Activated CD4-positive, alpha-beta T cell treated with anti-CD3 and anti-CD28 coated beads, Interleukin-2, amount 10 ng/mL, durations not matched to agents 7 days and 5 days (primary cell): ENCODE results near the gene ARHGAP26. TPM values are rescaled to one million over a fixed set of nuclear protein-coding genes. Genes with fewer than 3 reads are reported as not detected.
A peak's percentile ranks its signal among the peaks of the same experiment; 100 is the strongest.

Experiments used
- CTCF ChIA-PET: fragments of 350-600 bp; sonication (Branson Sonifier 250); formaldehyde crosslinking; loops from one replicate; lab custom pipeline; 2021; ENCODE audit warnings: antibody characterized with exemption; lab: Charles Lee
- POLR2A ChIA-PET: fragments of 350-600 bp; sonication (Branson Sonifier 250); formaldehyde crosslinking; loops from one replicate; lab custom pipeline; 2021; ENCODE audit warnings: antibody characterized with exemption; lab: Charles Lee
- DNase-seq: peaks from one replicate; pipeline ENCODE4 v3.0.0-alpha.2; 2020
- H3K27ac Mint-ChIP-seq: one replicate; pipeline ENCODE4 v1.8.0; 2021; ENCODE audit warnings: mild to moderate bottlenecking, moderate library complexity, mixed read lengths
- H3K27me3 Mint-ChIP-seq: one replicate; pipeline ENCODE4 v1.8.0; 2021; ENCODE audit warnings: mixed read lengths
- H3K36me3 Mint-ChIP-seq: one replicate; pipeline ENCODE4 v1.8.0; 2021; ENCODE audit warnings: low read depth, mixed read lengths
- H3K4me1 Mint-ChIP-seq: one replicate; pipeline ENCODE4 v1.8.0; 2021; ENCODE audit warnings: mixed read lengths
- H3K4me3 Mint-ChIP-seq: one replicate; pipeline ENCODE4 v1.8.0; 2021; ENCODE audit warnings: mild to moderate bottlenecking, moderate library complexity, mixed read lengths
- H3K9me3 Mint-ChIP-seq: one replicate; pipeline ENCODE4 v1.8.0; 2021; ENCODE audit warnings: mixed read lengths
- total RNA-seq, 2 experiments: library from RNA; stranded (reverse); gene quantifications; one replicate each; pipeline ENCODE4 v1.2.3, GENCODE V29; 2021

ARHGAP26 gene
- total RNA-seq, 2 experiments from 2014 or later, result 21.0 to 21.5 TPM

DNA sequence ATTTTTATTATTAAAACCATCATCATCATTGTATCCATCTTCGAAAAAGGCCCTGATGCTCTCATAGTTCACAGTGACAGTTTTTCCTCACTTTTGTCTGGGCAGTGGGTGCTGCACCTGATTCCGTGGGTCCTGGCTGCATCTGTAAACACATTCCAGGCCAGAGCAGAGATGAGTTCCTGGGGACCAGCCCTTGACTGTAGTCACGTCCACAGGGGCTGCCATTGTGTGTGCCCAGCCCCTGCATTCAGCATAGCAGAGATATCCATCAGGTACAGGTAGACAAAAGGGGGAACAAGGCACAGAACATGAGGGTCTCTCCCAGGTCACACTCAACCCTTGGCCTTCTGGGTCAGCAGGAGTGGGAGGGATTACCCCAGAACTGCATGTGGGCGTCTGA lies 444.3 kb downstream of the ARHGAP26 start:
- H3K4me1 Mint-ChIP-seq, result peaks cover 21% of the 10 kb centered on the region

GRCh38 chr5:143214890-143215289 lies 444.7 kb downstream of the ARHGAP26 start:
- Mint-ChIP-seq H3K27ac (no peak overlapping the region), H3K4me1 (peaks cover 21% of the 10 kb centered on the region), H3K27me3 (no peaks in the 10 kb centered on the region), H3K4me3 (no peak overlapping the region), H3K36me3 (peaks cover 6% of the 10 kb centered on the region), H3K9me3 (no peaks in the 10 kb centered on the region)
- POLR2A ChIA-PET, result no interaction called here
- no peak for DNase-seq
- CTCF ChIA-PET, result interaction anchor here (1.0 kb wide), 1 partner anchor 32 kb away, joined by 5 read pairs; no protein-coding TSS in a partner anchor

More for the DNA sequence above, 444.3 kb downstream of the ARHGAP26 start:
- POLR2A ChIA-PET, result no interaction called here
- no peak for DNase-seq
- peaks cover 7% of the 10 kb centered on the region for H3K36me3 Mint-ChIP-seq
- H3K27ac Mint-ChIP-seq, result no peak overlapping the region
- CTCF ChIA-PET, result interaction anchor here (1.0 kb wide), 1 partner anchor 32 kb away, joined by 5 read pairs; no protein-coding TSS in a partner anchor
- no peak overlapping the region for H3K4me3 Mint-ChIP-seq
- no peaks in the 10 kb centered on the region for H3K27me3 Mint-ChIP-seq
- H3K9me3 Mint-ChIP-seq, result no peaks in the 10 kb centered on the region

DNA sequence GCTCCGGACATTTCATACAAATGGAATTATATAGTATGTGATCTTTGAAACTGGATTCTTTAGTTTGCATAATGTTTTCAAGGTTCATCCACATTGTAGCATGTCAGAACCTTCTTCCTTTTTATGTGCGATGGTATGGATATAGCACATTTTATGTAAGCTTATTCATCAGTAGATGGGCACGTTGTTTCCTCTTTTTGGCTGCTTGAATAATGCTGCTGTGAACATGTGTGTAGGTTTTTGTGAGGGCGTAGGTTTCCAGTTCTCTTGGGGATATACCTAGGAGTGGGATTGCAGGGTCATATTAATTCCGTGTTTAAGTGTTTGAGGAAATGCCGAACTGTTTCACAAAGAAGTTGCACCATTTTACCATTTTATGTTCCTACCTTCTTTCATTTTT lies 445.5 kb downstream of the ARHGAP26 start:
- CTCF ChIA-PET, result interaction anchor here (0.6 kb wide), 1 partner anchor 112 kb away, joined by 3 read pairs; no protein-coding TSS in a partner anchor

GRCh38 chr5:143216211-143216610 lies 446.0 kb downstream of the ARHGAP26 start:
- H3K4me3 Mint-ChIP-seq, result no peak overlapping the region
- CTCF ChIA-PET, result interaction anchor here (0.6 kb wide), 1 partner anchor 112 kb away, joined by 3 read pairs; no protein-coding TSS in a partner anchor
- POLR2A ChIA-PET, result no interaction called here
- no peak for DNase-seq
- no peaks in the 10 kb centered on the region for H3K9me3 Mint-ChIP-seq
- no peaks in the 10 kb centered on the region for H3K27me3 Mint-ChIP-seq
- peaks cover 31% of the 10 kb centered on the region for H3K4me1 Mint-ChIP-seq
- no peak overlapping the region for H3K27ac Mint-ChIP-seq
- peaks cover 3% of the 10 kb centered on the region for H3K36me3 Mint-ChIP-seq

More for the DNA sequence above, 445.5 kb downstream of the ARHGAP26 start:
- POLR2A ChIA-PET, result no interaction called here
- Mint-ChIP-seq H3K9me3 (no peaks in the 10 kb centered on the region), H3K4me3 (no peak overlapping the region), H3K27ac (no peak overlapping the region), H3K27me3 (no peaks in the 10 kb centered on the region), H3K36me3 (peaks cover 3% of the 10 kb centered on the region), H3K4me1 (peaks cover 26% of the 10 kb centered on the region)
- DNase-seq, result no peak

DNA sequence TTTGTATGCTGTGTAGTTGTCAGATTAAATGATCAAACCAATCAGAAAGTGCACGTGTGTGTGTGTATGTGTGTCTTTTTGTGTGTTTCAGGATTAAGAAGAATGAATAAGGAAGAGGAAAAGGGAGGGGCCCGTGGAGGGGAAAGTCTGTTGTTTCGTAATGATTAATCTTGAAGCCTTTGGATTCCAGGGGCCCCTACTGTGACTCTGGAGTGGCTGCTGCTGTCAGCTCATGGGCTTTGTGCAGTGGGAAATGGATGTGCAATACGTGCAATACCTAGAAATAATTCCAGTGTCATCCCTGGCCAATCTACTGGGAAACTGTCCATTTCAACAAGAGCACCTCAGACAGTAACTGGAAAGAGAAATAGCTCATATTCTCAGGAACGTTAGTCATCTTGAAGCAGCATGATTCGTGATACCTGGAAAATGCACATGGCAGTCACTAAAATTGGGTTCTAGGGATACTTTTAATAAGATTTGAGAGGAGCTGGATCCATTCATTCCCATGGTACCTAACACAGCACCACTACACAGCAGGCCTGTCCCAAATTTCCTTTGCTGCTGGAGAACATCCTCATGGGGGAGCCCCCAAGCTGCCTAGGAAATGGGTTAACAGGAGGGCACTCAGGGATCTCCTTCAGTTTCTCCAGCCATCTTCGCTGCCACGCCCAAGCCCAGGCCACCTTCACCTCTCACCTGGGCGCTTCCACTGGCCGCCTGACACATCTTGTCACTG lies 447.1 kb downstream of the ARHGAP26 start:
- Mint-ChIP-seq H3K27me3 (no peaks in the 10 kb centered on the region), H3K36me3 (peaks cover 3% of the 10 kb centered on the region), H3K9me3 (no peaks in the 10 kb centered on the region), H3K4me3 (no peak overlapping the region), H3K27ac (peak overlapping the region; percentile 33), H3K4me1 (peaks cover 39% of the 10 kb centered on the region)
- ChIA-PET CTCF (interaction anchor here (1.0 to 1.7 kb wide), 4 partner anchors 9 to 28 kb away, joined by 3 to 4 read pairs (median 4); no protein-coding TSS in a partner anchor), POLR2A (no interaction called here)
- DNase-seq, result no peak

DNA sequence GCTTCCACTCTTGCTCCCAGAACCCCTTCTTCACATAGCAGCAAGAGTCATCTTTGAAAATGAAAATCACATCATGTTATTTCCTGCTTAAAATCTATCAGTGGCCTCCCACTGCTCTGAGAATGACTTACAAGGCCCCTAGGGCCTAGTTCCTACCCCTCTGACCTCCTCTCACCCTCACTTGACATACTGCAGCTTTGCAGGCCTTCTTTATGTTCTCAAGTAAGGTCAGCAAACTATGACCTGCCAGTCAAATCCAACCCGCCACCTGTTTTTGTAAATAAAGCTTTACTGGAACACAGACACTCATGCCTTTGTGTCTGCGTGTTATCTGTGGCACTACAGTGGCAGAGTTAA lies 447.6 kb downstream of the ARHGAP26 start:
- Mint-ChIP-seq H3K4me1 (peaks cover 45% of the 10 kb centered on the region), H3K4me3 (no peak overlapping the region), H3K27me3 (no peaks in the 10 kb centered on the region), H3K9me3 (no peaks in the 10 kb centered on the region), H3K27ac (peak overlapping the region; percentile 33), H3K36me3 (peaks cover 3% of the 10 kb centered on the region)
- DNase-seq, result no peak
- POLR2A ChIA-PET, result no interaction called here
- CTCF ChIA-PET, result interaction anchor here (1.0 to 2.2 kb wide), 4 partner anchors 8 to 29 kb away, joined by 3 to 6 read pairs (median 4); no protein-coding TSS in a partner anchor

GRCh38 chr5:143218517-143219170 lies 448.5 kb downstream of the ARHGAP26 start:
- POLR2A ChIA-PET, result no interaction called here
- CTCF ChIA-PET, result interaction anchor here (1.7 to 2.2 kb wide), 3 partner anchors 9 to 185 kb away, joined by 4 to 7 read pairs (median 6); partner anchors contain the start of gene NR3C1
- Mint-ChIP-seq H3K36me3 (peaks cover 7% of the 10 kb centered on the region), H3K9me3 (no peaks in the 10 kb centered on the region), H3K27me3 (no peaks in the 10 kb centered on the region), H3K4me3 (no peak overlapping the region), H3K4me1 (peaks cover 49% of the 10 kb centered on the region), H3K27ac (no peak overlapping the region)
- DNase-seq, result no peak

DNA sequence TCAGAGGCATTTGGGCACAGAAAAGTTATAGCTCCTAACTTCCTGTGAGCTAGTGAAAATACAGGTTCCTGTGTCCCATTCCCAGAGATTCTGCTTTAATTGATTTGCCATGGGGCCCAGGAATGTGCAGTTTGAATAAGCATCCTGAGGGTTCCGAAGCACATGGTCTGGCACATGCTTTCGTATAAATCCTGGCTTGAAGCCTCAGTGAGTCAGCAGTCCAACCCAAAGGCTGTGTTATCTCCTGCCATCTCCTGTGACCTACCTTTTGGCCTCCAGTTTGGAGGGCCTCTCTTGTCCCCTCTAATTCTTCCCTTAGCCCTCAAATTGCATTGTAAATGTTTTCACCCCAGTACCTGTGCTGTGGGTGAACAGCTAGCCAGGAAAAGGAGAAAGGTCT lies 449.5 kb downstream of the ARHGAP26 start:
- POLR2A ChIA-PET, result no interaction called here
- H3K9me3 Mint-ChIP-seq, result no peaks in the 10 kb centered on the region
- H3K4me1 Mint-ChIP-seq, result peaks cover 48% of the 10 kb centered on the region
- no peak overlapping the region for H3K4me3 Mint-ChIP-seq
- no peaks in the 10 kb centered on the region for H3K27me3 Mint-ChIP-seq
- DNase-seq, result no peak
- H3K27ac Mint-ChIP-seq, result no peak overlapping the region
- peaks cover 13% of the 10 kb centered on the region for H3K36me3 Mint-ChIP-seq
- CTCF ChIA-PET, result interaction anchor here (2.1 to 2.2 kb wide), 2 partner anchors 10 to 184 kb away, joined by 6 to 7 read pairs; partner anchors contain the start of gene NR3C1

DNA sequence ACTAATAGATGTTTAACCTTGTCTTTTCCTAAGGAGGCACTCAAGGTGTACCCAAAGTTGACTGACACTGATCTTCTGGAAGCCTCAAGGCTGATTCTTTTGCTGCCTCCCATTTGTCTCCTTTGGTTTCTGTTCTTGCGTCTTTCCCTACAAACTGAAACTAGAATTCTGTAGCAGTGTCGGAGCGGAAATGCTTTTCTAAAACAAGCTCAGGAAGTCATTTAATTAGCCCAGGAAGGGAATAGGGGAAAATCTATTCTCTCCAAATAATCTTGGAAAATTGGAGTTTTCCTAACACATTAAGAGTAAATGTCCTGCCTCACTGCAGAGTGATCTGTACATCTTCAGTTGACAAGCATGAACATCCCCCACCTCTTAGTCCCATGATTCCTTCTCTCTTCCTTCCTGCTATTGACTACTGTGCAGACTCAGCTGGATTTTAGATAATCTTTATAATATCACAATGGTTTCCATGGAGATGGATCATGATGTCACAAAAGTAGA lies 450.6 kb downstream of the ARHGAP26 start:
- POLR2A ChIA-PET, result no interaction called here
- Mint-ChIP-seq H3K4me3 (peak overlapping the region; percentile 1), H3K27ac (peak overlapping the region; percentile 51), H3K27me3 (no peaks in the 10 kb centered on the region), H3K4me1 (peaks cover 48% of the 10 kb centered on the region), H3K9me3 (no peaks in the 10 kb centered on the region), H3K36me3 (peaks cover 15% of the 10 kb centered on the region)
- DNase-seq, result no peak
- CTCF ChIA-PET, result interaction anchor here (0.9 to 2.1 kb wide), 3 partner anchors 13 to 183 kb away, joined by 4 to 7 read pairs (median 4); partner anchors contain the start of gene NR3C1

DNA sequence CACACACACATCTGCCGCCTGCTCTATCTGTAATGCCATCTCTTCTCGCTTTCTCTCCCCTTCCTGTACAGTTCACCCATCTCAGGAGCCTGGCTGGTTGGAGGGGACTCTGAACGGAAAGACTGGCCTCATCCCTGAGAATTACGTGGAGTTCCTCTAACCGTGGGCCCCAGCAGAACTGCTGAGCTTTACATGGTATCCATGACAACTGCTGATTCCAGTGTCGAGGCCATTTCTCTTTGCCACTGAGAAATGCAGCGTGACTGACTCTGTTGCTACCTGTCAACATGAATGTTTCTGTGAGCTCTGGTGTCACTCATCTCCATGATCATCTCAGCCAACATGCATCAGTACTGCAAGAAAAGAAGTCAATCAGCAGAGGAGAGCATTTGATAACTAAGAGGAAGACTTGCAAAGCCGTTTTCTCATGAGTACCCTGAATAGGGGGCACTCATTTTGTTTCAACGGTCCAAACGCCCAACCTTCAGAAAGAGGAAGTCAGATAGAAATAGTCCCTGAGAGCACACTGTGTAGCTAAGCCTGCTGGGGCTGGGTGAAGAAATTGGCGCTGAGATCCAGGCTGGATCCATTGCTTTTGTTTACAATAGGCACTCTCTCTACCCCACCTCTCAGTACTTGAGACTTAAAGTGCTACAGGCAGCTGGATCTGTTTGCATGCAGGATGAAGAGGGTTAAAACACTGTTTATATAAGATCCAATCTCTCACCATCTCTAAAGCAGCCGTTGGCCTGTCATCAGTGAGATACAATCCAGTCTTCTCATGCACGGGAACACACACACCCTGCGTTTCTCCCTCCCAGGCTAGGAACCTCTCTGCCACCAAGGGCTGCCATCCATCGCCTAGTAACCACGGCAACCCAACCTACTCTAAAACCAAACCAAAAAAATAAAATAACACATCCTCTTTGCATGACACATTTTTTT lies 452.4 kb downstream of the ARHGAP26 start:
- H3K9me3 Mint-ChIP-seq, result no peaks in the 10 kb centered on the region
- H3K4me1 Mint-ChIP-seq, result peaks cover 44% of the 10 kb centered on the region
- no peaks in the 10 kb centered on the region for H3K27me3 Mint-ChIP-seq
- peaks cover 15% of the 10 kb centered on the region for H3K36me3 Mint-ChIP-seq
- DNase-seq, result peak; percentile 59
- peak overlapping the region; percentile 23 for H3K4me3 Mint-ChIP-seq
- H3K27ac Mint-ChIP-seq, result peak overlapping the region; percentile 86
- ChIA-PET POLR2A (no interaction called here), CTCF (interaction anchor here (0.6 to 1.1 kb wide), 5 partner anchors 12 to 214 kb away, joined by 3 to 5 read pairs (median 3); no protein-coding TSS in a partner anchor)

DNA sequence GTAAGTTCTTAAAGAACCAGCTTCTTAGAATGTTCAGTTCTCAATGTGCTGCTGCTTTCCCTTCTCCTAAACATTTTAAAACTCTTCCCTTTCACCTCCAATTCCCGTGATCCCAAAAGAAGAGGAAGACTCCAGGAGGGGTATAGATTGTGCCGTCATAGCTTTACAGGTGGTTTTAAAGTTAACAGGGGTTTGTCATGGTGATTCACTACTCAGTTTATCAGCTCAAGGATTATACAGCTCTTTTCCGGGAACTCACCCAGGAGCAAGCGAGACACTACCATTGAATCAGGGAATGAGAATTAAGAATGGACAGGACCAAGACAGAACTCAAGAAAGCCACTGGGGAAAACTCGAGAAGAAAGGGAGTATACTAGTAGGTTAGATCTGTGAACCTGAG lies 454.5 kb downstream of the ARHGAP26 start:
- ChIA-PET CTCF (interaction anchor here (0.6 to 2.2 kb wide), 3 partner anchors 16 to 440 kb away, joined by 3 to 7 read pairs (median 3); no protein-coding TSS in a partner anchor), POLR2A (interaction anchor here (0.6 kb wide), 1 partner anchor 672 kb away, joined by 3 read pairs; no protein-coding TSS in a partner anchor)
- Mint-ChIP-seq H3K4me3 (no peak overlapping the region), H3K9me3 (no peaks in the 10 kb centered on the region), H3K36me3 (peaks cover 11% of the 10 kb centered on the region), H3K27me3 (no peaks in the 10 kb centered on the region), H3K27ac (no peak overlapping the region), H3K4me1 (peaks cover 48% of the 10 kb centered on the region)
- no peak for DNase-seq
